ENCODE results near the gene IMMP2L.

The IMMP2L gene

GRCh38 chr7:111192614-111193413 is 369.5 kb downstream of the IMMP2L start:
- no peak for DNase-seq

GRCh38 chr7:111190804-111191203 is 371.5 kb downstream of the IMMP2L start:
- DNase-seq = no peak

- DNase-seq = no peak
Measured at GRCh38 chr7:111184987-111185386, 377.3 kb downstream of the IMMP2L start.

GRCh38 chr7:111183321-111183720 is 379.0 kb downstream of the IMMP2L start:
- no peak for DNase-seq

GRCh38 chr7:111180338-111180737 is 382.0 kb downstream of the IMMP2L start:
- DNase-seq = no peak

GRCh38 chr7:111175908-111176441 is 386.3 kb downstream of the IMMP2L start:
- no peak for DNase-seq

GRCh38 chr7:111174510-111174909 is 387.8 kb downstream of the IMMP2L start:
- DNase-seq = no peak

GRCh38 chr7:111173990-111174389 is 388.3 kb downstream of the IMMP2L start:
- DNase-seq = no peak

GRCh38 chr7:111173528-111173927 is 388.8 kb downstream of the IMMP2L start:
- DNase-seq = no peak

GRCh38 chr7:111172564-111173257 is 389.6 kb downstream of the IMMP2L start:
- no peak for DNase-seq

GRCh38 chr7:111168182-111168581 is 394.1 kb downstream of the IMMP2L start:
- DNase-seq = no peak

GRCh38 chr7:111164442-111164841 is 397.9 kb downstream of the IMMP2L start:
- DNase-seq = no peak

- DNase-seq = no peak
Measured at GRCh38 chr7:111162692-111163091, 399.6 kb downstream of the IMMP2L start.

GRCh38 chr7:111160297-111160696 is 402.0 kb downstream of the IMMP2L start:
- no peak for DNase-seq

GRCh38 chr7:111159426-111159825 is 402.9 kb downstream of the IMMP2L start:
- no peak for DNase-seq

- no peak for DNase-seq
Measured at GRCh38 chr7:111150709-111151108, 411.6 kb downstream of the IMMP2L start.

- no peak for DNase-seq
Measured at GRCh38 chr7:111147708-111148533, 414.4 kb downstream of the IMMP2L start.

GRCh38 chr7:111146136-111146535 is 416.2 kb downstream of the IMMP2L start:
- DNase-seq = no peak

- no peak for DNase-seq
Measured at GRCh38 chr7:111145472-111145871, 416.8 kb downstream of the IMMP2L start.

GRCh38 chr7:111140091-111140865 is 422.0 kb downstream of the IMMP2L start:
- DNase-seq = no peak

- no peak for DNase-seq
Measured at GRCh38 chr7:111138586-111138985, 423.7 kb downstream of the IMMP2L start.

- peak in 3 of 4 experiments; percentile 1 to 7 (median 3) for DNase-seq
Measured at GRCh38 chr7:111138193-111138569, 424.1 kb downstream of the IMMP2L start.

Measured in activated CD4-positive, CD25-positive, alpha-beta regulatory T cell (primary cell).